Upper lobe of left lung (tissue), 4 donors: ENCODE data around the gene TENM4.

Experiments
- POLR2A ChIP-seq, 4 donors: fragments of 450-650 bp; IDR thresholded peaks; one replicate each; pipeline ENCODE4 v1.5.1; 2016 to 2017; ENCODE audit warnings: antibody characterized with exemption in 4 of 4, mild to moderate bottlenecking in 2 of 4
- TF ChIP-seq, protein P1 (sequence below), 6 experiments: fragments of 450-650 bp in 4 of 6; fragments of 200-600 bp in 2 of 6; sonication (generic) in 2 of 6; IDR thresholded peaks; one replicate each; pipeline ENCODE4 v1.5.1; 2016 to 2019; ENCODE audit warnings: antibody characterized with exemption in 6 of 6

DNA sequence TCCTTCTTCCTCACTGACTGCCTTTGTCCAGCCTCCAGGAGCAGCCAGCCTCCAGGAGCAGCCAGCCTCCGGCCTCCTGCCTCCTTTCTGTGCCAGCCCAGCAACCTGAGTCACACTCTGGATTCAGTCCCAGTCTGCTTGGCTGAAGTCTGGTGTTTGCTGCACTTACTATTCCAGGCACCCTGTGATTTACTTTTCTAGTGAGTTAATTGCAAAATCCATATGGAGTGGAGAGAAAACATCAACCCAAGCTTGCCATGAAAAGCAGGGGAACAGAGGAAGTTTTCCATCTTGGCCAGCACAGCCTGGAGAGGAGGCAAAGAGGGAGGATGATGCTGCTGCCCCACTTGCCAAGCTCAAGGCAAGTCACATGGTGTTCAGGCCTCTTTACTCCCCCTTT lies 400.5 kb downstream of the TENM4 start:
- TF ChIP-seq, protein P1, sequence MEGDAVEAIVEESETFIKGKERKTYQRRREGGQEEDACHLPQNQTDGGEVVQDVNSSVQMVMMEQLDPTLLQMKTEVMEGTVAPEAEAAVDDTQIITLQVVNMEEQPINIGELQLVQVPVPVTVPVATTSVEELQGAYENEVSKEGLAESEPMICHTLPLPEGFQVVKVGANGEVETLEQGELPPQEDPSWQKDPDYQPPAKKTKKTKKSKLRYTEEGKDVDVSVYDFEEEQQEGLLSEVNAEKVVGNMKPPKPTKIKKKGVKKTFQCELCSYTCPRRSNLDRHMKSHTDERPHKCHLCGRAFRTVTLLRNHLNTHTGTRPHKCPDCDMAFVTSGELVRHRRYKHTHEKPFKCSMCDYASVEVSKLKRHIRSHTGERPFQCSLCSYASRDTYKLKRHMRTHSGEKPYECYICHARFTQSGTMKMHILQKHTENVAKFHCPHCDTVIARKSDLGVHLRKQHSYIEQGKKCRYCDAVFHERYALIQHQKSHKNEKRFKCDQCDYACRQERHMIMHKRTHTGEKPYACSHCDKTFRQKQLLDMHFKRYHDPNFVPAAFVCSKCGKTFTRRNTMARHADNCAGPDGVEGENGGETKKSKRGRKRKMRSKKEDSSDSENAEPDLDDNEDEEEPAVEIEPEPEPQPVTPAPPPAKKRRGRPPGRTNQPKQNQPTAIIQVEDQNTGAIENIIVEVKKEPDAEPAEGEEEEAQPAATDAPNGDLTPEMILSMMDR (IDR thresholded peaks at IDR 0.05), result no peak
- TF ChIP-seq POLR2A (IDR thresholded peaks at IDR 0.05), result no peak
